GM12872 (cell line): Measurements from ENCODE around the gene HDAC4.

ENCODE experiments used
- CTCF ChIP-seq: IDR thresholded peaks from 3 replicates; pipeline ENCODE4 v1.5.1; 2011; ENCODE audit warnings: low read depth, mild to moderate bottlenecking, low read length, moderate library complexity; ENCODE audit not compliant: insufficient read depth

Gene HDAC4

DNA sequence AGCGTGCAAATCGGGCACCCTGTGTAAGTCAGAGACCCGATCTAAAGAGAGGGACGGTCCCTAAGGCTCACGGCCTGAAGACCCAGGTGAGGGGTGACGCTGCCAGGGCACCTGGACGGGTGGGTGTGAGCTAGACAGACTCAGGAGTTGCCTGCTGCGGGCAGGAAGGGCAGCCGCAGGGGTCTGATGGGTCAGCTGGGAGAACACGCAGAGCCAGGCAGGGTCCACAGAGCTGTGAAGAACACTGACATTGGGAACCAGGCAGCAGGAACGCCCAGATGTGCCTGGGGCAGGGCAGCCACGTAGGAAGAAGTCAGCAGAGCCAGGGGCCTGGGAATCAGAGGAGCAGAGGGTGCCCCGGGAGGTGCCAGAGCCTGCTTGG lies 25.9 kb downstream of the HDAC4 start:
- TF ChIP-seq CTCF, result no peak

DNA sequence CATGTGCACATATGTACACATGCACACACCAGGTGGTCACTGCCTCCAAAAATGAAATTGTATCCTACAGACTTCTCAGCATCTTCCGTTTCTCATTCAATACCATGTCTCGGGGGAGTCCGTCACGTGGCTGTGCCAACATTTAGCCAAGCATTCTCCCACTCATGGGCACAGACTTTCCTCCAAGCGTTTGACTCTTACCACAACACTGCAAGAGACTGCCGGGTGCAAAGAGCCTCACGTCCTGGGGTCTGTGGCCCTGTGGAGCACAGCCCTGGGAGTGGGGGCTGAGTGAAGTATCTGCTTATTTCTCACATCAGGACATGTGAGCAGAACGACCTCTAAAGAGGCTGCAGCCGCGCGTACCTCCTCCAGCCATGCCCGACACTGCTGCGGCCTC lies 28.0 kb downstream of the HDAC4 start:
- no peak for TF ChIP-seq CTCF

GRCh38 chr2:239371726-239372686 lies 28.8 kb downstream of the HDAC4 start:
- no peak for TF ChIP-seq CTCF

GRCh38 chr2:239370876-239371725 lies 29.7 kb downstream of the HDAC4 start:
- no peak for TF ChIP-seq CTCF

DNA sequence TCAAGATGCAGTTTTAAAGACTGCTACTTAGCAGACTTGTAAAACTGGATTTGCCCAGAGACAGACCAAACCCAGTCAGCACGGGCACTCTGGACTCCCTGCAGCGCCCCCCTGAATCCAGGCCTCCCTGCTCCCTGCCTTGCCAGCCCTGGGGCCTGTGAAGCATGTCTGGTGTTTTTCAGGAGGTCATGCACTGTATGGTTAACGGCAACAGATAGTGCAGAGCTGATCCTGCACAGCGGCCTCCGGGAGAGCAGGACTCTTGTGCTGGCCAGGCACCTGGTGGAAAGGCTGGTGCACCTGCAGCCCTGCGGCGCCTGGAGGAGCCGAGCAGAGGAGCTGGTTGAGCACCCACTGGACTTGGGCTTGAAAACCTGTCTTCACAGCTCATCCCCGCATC lies 30.4 kb downstream of the HDAC4 start:
- TF ChIP-seq CTCF, result peak; percentile 1; the same call in 1 of the 3 replicates

GRCh38 chr2:239369631-239370161 lies 31.1 kb downstream of the HDAC4 start:
- TF ChIP-seq CTCF, result no peak
